B cell (primary cell): ENCODE results near the gene HEG1. TPM values are rescaled to one million over a fixed set of nuclear protein-coding genes. Genes with fewer than 3 reads are reported as not detected.

Experiments
- ATAC-seq: fragments of 200-7000 bp; cut with Tn5 transposase; one replicate; pipeline ENCODE4 v1.10.0; 2021; ENCODE audit warnings: low read depth, mild to moderate bottlenecking, moderate number of reproducible peaks, moderate library complexity
- CTCF ChIA-PET: fragments of 350-600 bp; sonication (Branson Sonifier 250); formaldehyde crosslinking; loops from one replicate; lab custom pipeline; 2021; ENCODE audit warnings: antibody characterized with exemption, inconsistent platforms; lab: Charles Lee
- POLR2A ChIA-PET: fragments of 350-600 bp; sonication (Branson Sonifier 250); formaldehyde crosslinking; loops from one replicate; lab custom pipeline; 2021; ENCODE audit warnings: antibody characterized with exemption; lab: Charles Lee
- DNase-seq: peaks from one replicate; pipeline ENCODE4 v3.0.0; 2013
- H2AFZ ChIP-seq: 2 replicates; pipeline ENCODE4 v1.6.1; 2012; ENCODE audit warnings: mild to moderate bottlenecking, low read depth, low read length; ENCODE audit not compliant: insufficient read depth, poor library complexity, severe bottlenecking
- H3K27ac ChIP-seq, 2 donors: 1 replicate in 1 of 2; 2 replicates in 1 of 2; pipeline ENCODE4 v1.5.1; 2012 to 2013; ENCODE audit warnings: low read length in 2 of 2, mild to moderate bottlenecking in 2 of 2, moderate library complexity in 1 of 2
- H3K27me3 ChIP-seq, 4 experiments: fragments of 200-600 bp in 1 of 4; sonication (generic) in 1 of 4; replicated peaks in 1 of 4; 1 replicate in 2 of 4; 2 replicates in 2 of 4; pipeline versions ENCODE4 v1.6.1 to v1.7.0; 2013 to 2016; ENCODE audit warnings: low read length in 3 of 4, mild to moderate bottlenecking in 2 of 4, mixed read lengths in 1 of 4, moderate library complexity in 1 of 4; ENCODE audit not compliant: insufficient read depth in 4 of 4, control insufficient read depth in 3 of 4; ENCODE audit errors: control extremely low read depth in 1 of 4
- H3K36me3 ChIP-seq, 2 experiments: replicated peaks in 1 of 2; 1 replicate in 1 of 2; 2 replicates in 1 of 2; pipeline versions ENCODE4 v1.6.1 to v1.7.1; 2013; ENCODE audit warnings: low read length in 1 of 2; ENCODE audit not compliant: insufficient read depth in 2 of 2, control insufficient read depth in 1 of 2; ENCODE audit errors: control extremely low read depth in 1 of 2, extremely low read depth in 1 of 2
- H3K4me1 ChIP-seq, 2 donors: fragments of 200-600 bp in 1 of 2; sonication (generic) in 1 of 2; 1 replicate in 1 of 2; 2 replicates in 1 of 2; pipeline versions ENCODE4 v1.5.1 to v1.6.1; 2013 to 2017; ENCODE audit warnings: low read length in 2 of 2; ENCODE audit not compliant: control insufficient read depth in 2 of 2, insufficient read depth in 2 of 2
- H3K4me2 ChIP-seq: replicated peaks from 2 replicates; pipeline ENCODE3; 2012; ENCODE audit warnings: mild to moderate bottlenecking, low read depth, low read length; ENCODE audit not compliant: poor library complexity, severe bottlenecking
- H3K4me3 ChIP-seq, 5 experiments: fragments of 200-600 bp in 1 of 5; sonication (generic) in 1 of 5; 1 replicate in 3 of 5; 2 replicates in 2 of 5; pipeline versions ENCODE4 v1.5.1 to v1.7.0; 2011 to 2016; ENCODE audit warnings: low read length in 4 of 5, mild to moderate bottlenecking in 4 of 5, low read depth in 2 of 5, control low read depth in 1 of 5, moderate library complexity in 1 of 5; ENCODE audit not compliant: insufficient read depth in 1 of 5; ENCODE audit errors: control extremely low read depth in 1 of 5, extremely low read depth in 1 of 5
- H3K79me2 ChIP-seq: fragments of 200-600 bp; sonication (generic); one replicate; pipeline ENCODE4 v1.6.0; 2016; ENCODE audit warnings: low read length; ENCODE audit not compliant: control insufficient read depth, insufficient read depth
- H3K9ac ChIP-seq: fragments of 200-600 bp; sonication (generic); 2 replicates; pipeline ENCODE4 v1.6.1; 2017; ENCODE audit warnings: mild to moderate bottlenecking, low read length, moderate library complexity
- H3K9me3 ChIP-seq, 3 donors: one replicate each; pipeline versions ENCODE4 v1.6.1 to v1.7.1; 2013; ENCODE audit warnings: low read length in 2 of 3; ENCODE audit not compliant: control insufficient read depth in 2 of 3, insufficient read depth in 1 of 3; ENCODE audit errors: control extremely low read depth in 1 of 3
- H4K20me1 ChIP-seq: 2 replicates; pipeline ENCODE4 v1.6.0; 2012; ENCODE audit warnings: mild to moderate bottlenecking, low read length; ENCODE audit not compliant: insufficient read depth, control insufficient read depth, poor library complexity, severe bottlenecking
- H3K27ac Mint-ChIP-seq: one replicate; pipeline ENCODE4 v1.8.0; 2021; ENCODE audit warnings: mixed read lengths
- H3K27me3 Mint-ChIP-seq: one replicate; pipeline ENCODE4 v1.8.0; 2021; ENCODE audit warnings: mixed read lengths
- H3K4me1 Mint-ChIP-seq: one replicate; pipeline ENCODE4 v1.8.0; 2021; ENCODE audit warnings: mixed read lengths
- H3K4me3 Mint-ChIP-seq: one replicate; pipeline ENCODE4 v1.8.0; 2021; ENCODE audit warnings: mixed read lengths
- H3K9me3 Mint-ChIP-seq: one replicate; pipeline ENCODE4 v1.8.0; 2022; ENCODE audit warnings: mixed read lengths; ENCODE audit not compliant: insufficient read depth
- CTCF ChIP-seq: fragments of 200-600 bp; IDR thresholded peaks from one replicate; pipeline ENCODE4 v1.8.0; 2022; ENCODE audit warnings: antibody characterized with exemption, mild to moderate bottlenecking
- EZH2 ChIP-seq: IDR thresholded peaks from 2 replicates; pipeline ENCODE4 v1.6.1; 2012; ENCODE audit warnings: borderline replicate concordance, low read depth, mild to moderate bottlenecking, moderate library complexity, low read length; ENCODE audit not compliant: insufficient read depth, poor library complexity, severe bottlenecking
- WGBS: methylation state at CpG from one replicate; pipeline ENCODE4 v1.1.5; 2013; ENCODE audit warnings: missing lambda C conversion rate; ENCODE audit not compliant: insufficient coverage; 5-methylcytosine and 5-hydroxymethylcytosine counted together
- intact Hi-C: fragments of 100-400 bp; cut with micrococcal nuclease; formaldehyde crosslinking; loops from one replicate; pipeline ENCODE4 v1.10.0; 2022
- polyA plus RNA-seq: library from polyadenylated mRNA; depleted of rRNA; stranded (reverse); fragments of >200 nt; gene quantifications from 2 replicates; pipeline ENCODE4 v1.2.3, GENCODE V29; 2012
- total RNA-seq, 2 donors: library from RNA; stranded (reverse); fragments of 120-200 nt in 1 of 2; gene quantifications; 1 replicate in 1 of 2; 2 replicates in 1 of 2; pipeline versions ENCODE4 v1.2.3 to v1.2.4, GENCODE V29; 2013 to 2022

The HEG1 gene
- total and polyA plus RNA-seq, 2 donors (not counting 1 experiment from before 2014, with no cell fraction given): 5.1 to 9.2 TPM

GRCh38 chr3:125037498-125038150 is 18.2 kb downstream of the HEG1 start:
- Mint-ChIP-seq H3K4me1 (peaks cover 4% of the 10 kb centered on the region), H3K9me3 (peaks cover 4% of the 10 kb centered on the region), H3K27ac (no peak overlapping the region), H3K27me3 (no peaks in the 10 kb centered on the region), H3K4me3 (no peak overlapping the region)
- H3K4me1 ChIP-seq: peaks cover 0 to under 1% of the 10 kb centered on the region in 2 donors
- no peaks in the 10 kb centered on the region for H3K36me3 ChIP-seq
- H3K27me3 ChIP-seq: no peaks in the 10 kb centered on the region
- H4K20me1 ChIP-seq: no peaks in the 10 kb centered on the region
- WGBS: no CpG with 5 or more reads among the region's 2 CpGs
- H3K4me3 ChIP-seq: no peak overlapping the region
- H3K9ac ChIP-seq: no peak overlapping the region
- no peak for TF ChIP-seq EZH2
- TF ChIP-seq CTCF: no peak
- intact Hi-C loops: no loop called here
- ChIA-PET CTCF (no interaction called here), POLR2A (no interaction called here)
- peaks cover 0 to 13% (median 5%) of the 10 kb centered on the region in 3 donors for H3K9me3 ChIP-seq
- ATAC-seq (no peak), DNase-seq (no peak)
- H3K27ac ChIP-seq: no peak overlapping the region
- no peak overlapping the region for H2AFZ ChIP-seq
- H3K4me2 ChIP-seq: no peak overlapping the region
- H3K79me2 ChIP-seq: peaks cover 6% of the 10 kb centered on the region

- DNase-seq (no peak), ATAC-seq (no peak)
- Histone ChIP-seq H3K9me3 (peaks cover 0 to 13% (median 5%) of the 10 kb centered on the region in 3 donors), H3K9ac (no peak overlapping the region), H3K4me3 (no peak overlapping the region), H3K27ac (no peak overlapping the region), H3K36me3 (no peaks in the 10 kb centered on the region), H3K4me2 (no peak overlapping the region), H3K27me3 (no peaks in the 10 kb centered on the region), H3K4me1 (peaks cover 4 to 6% of the 10 kb centered on the region in 2 donors), H4K20me1 (peaks cover 5% of the 10 kb centered on the region), H2AFZ (no peak overlapping the region), H3K79me2 (peaks cover 7% of the 10 kb centered on the region)
- ChIA-PET POLR2A (no interaction called here), CTCF (interaction anchor here (1.4 kb wide), 1 partner anchor 15 kb away, joined by 3 read pairs; no protein-coding TSS in a partner anchor)
- intact Hi-C loops: no loop called here
- Mint-ChIP-seq H3K27me3 (no peaks in the 10 kb centered on the region), H3K9me3 (peaks cover 4% of the 10 kb centered on the region), H3K27ac (no peak overlapping the region), H3K4me3 (no peak overlapping the region), H3K4me1 (peaks cover 13% of the 10 kb centered on the region)
- TF ChIP-seq CTCF (no peak), EZH2 (no peak)
- WGBS: no CpG with 5 or more reads among the region's 5 CpGs
Observed at GRCh38 chr3:125035217-125035616, 20.6 kb downstream of the HEG1 start.
